Stimulated activated CD4-positive, alpha-beta T cell treated with anti-CD3 and anti-CD28 coated beads, TNF-alpha, amount 100 ng/mL, for 48 hours (primary cell): Measurements from ENCODE around the gene SENP3.
A peak's percentile ranks its signal among the peaks of the same experiment; 100 is the strongest.

Experiments used
- DNase-seq, 3 donors: peaks; one replicate each; pipeline ENCODE4 v3.0.0-alpha.2; 2020; ENCODE audit warnings: low read depth in 3 of 3

The SENP3 gene

DNA sequence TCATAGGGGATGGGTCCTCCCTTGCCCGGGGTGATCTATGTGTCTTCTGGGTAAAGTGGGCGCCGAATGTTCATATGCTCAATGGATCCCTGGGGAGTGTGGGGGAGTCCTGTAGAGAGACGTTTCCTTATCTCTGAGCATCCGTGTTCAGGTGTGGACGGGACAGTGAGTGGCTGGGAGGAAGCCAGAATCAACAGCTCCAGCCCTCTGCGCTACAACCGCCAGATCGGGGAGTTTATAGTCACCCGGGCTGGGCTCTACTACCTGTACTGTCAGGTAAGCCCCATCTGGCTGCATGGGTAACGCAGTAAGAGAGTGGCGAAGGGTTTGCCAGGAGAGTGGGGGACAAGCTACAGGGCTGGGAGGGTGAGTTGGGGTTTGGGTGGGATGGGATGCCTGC is 5.1 kb upstream of the SENP3 start:
- no peak for DNase-seq

DNA sequence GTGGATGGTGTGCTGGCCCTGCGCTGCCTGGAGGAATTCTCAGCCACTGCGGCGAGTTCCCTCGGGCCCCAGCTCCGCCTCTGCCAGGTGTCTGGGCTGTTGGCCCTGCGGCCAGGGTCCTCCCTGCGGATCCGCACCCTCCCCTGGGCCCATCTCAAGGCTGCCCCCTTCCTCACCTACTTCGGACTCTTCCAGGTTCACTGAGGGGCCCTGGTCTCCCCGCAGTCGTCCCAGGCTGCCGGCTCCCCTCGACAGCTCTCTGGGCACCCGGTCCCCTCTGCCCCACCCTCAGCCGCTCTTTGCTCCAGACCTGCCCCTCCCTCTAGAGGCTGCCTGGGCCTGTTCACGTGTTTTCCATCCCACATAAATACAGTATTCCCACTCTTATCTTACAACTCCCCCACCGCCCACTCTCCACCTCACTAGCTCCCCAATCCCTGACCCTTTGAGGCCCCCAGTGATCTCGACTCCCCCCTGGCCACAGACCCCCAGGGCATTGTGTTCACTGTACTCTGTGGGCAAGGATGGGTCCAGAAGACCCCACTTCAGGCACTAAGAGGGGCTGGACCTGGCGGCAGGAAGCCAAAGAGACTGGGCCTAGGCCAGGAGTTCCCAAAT is 4.5 kb upstream of the SENP3 start:
- no peak for DNase-seq

DNA sequence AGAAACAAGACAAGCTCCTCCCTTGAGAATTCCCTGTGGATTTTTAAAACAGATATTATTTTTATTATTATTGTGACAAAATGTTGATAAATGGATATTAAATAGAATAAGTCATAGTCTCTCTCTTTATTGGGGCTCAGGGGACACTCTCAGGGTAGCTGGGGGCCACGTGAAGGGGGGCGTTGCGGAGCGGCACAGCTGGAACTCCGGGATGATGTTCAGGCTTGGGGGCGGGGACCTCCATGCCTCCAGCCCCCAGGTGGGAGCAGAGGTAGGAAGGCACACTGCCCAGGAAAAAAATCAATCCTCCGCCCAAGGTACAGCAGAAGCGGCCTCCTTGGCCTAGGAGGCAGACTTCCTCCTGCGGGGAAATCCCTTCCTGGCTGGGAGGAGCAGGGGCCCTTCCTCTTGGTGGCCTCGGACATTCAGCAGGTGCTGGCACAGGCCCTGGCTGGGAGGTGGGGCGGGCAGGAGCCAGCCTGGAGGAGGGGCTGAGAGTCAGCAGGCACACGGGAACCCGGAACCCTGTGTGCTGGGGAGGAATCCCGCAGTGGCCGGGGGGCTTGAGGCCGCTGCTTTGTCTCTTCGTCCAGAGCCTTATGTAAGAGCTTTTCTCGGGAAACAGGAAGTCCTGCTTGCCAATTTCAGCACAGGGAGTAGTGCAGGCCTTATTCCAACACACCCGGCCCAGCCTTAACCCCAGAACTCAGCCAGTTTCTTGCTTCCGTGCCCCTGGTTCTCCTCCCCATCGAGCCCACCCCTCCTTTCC is 3.8 kb upstream of the SENP3 start:
- no peak for DNase-seq

DNA sequence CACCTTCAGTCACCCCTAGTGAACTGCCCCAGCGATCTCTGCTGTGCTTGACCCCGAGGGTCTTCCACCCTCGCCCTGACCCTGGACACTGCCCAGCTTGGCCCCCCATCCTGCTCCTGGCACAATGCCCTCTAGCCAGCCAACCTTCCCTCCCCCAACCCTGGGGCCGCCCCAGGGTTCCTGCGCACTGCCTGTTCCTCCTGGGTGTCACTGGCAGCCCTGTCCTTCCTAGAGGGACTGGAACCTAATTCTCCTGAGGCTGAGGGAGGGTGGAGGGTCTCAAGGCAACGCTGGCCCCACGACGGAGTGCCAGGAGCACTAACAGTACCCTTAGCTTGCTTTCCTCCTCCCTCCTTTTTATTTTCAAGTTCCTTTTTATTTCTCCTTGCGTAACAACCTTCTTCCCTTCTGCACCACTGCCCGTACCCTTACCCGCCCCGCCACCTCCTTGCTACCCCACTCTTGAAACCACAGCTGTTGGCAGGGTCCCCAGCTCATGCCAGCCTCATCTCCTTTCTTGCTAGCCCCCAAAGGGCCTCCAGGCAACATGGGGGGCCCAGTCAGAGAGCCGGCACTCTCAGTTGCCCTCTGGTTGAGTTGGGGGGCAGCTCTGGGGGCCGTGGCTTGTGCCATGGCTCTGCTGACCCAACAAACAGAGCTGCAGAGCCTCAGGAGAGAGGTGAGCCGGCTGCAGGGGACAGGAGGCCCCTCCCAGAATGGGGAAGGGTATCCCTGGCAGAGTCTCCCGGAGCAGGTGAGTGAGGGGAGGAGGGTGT is 3.0 kb upstream of the SENP3 start, which contains the start of gene TNFSF13:
Gene TNFSF13, plus strand, starts transcription at position 207 of the 776 bp plus-strand sequence. Its CDS starts 290 bp downstream, at position 497.
- no peak for DNase-seq

DNA sequence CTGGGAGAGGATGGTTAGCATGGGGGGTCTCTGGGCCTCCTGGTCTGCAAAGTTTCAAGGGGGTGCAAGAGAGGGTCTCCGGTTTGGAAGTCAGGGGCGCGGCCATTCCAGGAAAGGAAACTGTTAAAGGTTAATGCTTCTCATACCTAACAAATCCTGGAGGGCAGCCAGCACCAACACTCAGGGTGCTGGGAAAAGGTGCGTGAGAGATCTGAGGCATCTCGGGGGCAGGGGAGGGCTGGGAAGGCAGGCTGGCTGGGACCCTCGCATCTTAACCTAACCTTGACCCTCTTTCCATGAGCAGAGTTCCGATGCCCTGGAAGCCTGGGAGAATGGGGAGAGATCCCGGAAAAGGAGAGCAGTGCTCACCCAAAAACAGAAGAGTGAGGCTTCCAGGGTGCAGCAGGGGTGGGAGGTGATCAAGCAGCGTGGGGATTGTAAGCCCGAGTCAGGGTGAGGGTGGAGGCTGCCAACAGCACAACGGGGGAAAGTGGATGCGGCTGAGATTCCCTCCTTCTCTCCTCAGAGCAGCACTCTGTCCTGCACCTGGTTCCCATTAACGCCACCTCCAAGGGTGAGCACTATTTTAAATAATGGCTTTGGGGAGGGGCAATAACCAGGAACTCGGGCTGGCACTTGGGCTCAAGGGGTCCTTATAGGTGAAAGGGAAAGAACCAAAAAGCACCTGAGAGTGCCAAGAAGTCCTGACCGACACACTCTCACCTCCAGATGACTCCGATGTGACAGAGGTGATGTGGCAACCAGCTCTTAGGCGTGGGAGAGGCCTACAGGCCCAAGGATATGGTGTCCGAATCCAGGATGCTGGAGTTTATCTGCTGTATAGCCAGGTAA is 2.2 kb upstream of the SENP3 start:
- no peak for DNase-seq

DNA sequence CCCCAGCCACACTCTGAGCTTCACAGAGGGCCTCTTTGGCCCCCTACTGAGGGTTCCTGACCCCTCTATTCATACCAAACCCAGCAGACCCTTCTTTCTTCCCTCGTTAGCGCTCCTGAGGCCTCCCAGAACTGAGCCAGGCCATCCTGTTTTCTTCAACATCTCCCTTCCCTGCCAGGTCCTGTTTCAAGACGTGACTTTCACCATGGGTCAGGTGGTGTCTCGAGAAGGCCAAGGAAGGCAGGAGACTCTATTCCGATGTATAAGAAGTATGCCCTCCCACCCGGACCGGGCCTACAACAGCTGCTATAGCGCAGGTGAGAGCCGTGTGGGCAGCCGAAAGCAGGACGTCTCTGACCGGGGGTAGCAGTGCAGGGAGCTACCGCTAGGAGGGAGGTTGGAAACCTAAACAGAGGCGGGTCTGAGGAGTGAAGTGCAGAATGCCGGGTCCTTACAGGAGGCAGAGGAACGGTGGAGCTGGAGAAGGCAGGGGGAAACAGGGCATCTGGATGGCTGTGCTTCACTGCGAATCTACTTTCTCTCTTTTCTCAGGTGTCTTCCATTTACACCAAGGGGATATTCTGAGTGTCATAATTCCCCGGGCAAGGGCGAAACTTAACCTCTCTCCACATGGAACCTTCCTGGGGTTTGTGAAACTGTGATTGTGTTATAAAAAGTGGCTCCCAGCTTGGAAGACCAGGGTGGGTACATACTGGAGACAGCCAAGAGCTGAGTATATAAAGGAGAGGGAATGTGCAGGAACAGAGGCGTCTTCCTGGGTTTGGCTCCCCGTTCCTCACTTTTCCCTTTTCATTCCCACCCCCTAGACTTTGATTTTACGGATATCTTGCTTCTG is 1.3 kb upstream of the SENP3 start:
- peak; percentile 51 to 61 (median 52) for DNase-seq

DNA sequence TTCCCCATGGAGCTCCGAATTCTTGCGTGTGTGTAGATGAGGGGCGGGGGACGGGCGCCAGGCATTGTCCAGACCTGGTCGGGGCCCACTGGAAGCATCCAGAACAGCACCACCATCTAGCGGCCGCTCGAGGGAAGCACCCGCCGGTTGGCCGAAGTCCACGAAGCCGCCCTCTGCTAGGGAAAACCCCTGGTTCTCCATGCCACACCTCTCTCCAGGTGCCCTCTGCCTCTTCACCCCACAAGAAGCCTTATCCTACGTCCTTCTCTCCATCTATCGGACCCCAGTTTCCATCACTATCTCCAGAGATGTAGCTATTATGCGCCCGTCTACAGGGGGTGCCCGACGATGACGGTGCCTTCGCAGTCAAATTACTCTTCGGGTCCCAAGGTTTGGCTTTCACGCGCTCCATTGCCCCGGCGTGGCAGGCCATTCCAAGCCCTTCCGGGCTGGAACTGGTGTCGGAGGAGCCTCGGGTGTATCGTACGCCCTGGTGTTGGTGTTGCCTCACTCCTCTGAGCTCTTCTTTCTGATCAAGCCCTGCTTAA is 617 bp upstream of the SENP3 start:
- DNase-seq, result peak; percentile 75 to 83 (median 77)

DNA sequence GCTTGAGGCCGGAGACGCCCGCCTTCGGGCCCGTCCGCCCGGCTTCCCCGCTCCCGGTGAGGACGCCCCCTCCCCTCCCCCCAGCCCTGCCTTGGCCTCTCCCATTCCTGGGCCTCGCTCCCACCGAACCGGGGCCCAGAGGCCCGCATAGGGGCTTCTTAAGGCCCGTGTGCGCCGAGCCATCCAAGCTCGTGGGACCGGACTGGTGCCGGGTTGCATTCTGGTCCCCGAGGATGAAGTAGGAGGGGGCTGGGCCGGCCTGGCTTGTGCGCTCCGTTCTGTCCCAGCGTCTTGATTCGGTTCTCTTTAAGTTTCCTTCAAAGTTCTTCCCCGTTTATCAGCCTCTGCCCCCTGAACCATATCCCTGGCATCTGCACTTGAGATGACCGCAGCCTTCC is 488 bp downstream of the SENP3 start:
- DNase-seq, result no peak

DNA sequence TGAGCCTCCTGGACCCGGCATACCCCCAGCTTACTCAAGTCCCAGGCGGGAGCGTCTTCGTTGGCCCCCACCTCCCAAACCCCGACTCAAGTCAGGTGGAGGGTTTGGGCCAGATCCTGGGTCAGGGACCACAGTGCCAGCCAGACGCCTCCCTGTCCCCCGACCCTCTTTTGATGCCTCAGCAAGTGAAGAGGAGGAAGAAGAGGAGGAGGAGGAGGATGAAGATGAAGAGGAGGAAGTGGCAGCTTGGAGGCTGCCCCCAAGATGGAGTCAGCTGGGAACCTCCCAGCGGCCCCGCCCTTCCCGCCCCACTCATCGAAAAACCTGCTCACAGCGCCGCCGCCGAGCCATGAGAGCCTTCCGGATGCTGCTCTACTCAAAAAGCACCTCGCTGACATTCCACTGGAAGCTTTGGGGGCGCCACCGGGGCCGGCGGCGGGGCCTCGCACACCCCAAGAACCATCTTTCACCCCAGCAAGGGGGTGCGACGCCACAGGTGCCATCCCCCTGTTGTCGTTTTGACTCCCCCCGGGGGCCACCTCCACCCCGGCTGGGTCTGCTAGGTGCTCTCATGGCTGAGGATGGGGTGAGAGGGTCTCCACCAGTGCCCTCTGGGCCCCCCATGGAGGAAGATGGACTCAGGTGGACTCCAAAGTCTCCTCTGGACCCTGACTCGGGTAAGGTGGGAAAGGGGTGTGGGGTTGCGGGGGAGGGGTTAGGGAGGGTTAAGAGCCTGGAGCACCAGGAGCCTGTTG is 1.6 kb downstream of the SENP3 start:
- no peak for DNase-seq

DNA sequence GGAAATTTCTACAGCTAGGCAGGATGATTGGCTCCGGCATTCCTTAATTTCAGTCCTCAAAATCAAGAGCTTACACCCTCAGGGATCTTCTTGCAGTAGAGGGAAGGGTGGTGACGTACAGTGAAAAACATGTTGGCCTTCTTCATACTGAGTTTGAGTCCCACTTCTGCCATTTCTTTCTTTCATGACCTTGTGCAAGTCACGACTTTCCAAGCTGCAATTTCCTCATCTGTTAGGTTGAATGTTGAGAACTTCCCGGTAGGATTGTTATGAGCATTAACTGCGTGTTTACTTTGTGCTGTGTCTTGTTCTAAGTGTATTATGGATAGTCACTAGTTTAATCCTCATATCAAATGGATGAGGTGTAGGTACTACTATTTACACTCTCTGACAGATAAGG is 7.9 kb downstream of the SENP3 start:
- no peak for DNase-seq

DNA sequence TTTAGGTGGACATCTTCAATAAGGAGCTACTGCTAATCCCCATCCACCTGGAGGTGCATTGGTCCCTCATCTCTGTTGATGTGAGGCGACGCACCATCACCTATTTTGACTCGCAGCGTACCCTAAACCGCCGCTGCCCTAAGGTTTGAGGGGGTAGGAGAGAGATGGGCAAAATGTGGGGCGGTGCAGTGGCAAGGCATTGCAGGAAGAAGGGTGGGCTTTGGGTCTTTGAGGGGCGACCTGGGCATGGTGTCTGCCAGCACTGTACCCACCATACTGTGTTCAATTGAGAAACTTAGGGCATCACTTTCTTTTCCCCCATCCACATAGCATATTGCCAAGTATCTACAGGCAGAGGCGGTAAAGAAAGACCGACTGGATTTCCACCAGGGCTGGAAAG is 8.6 kb downstream of the SENP3 start:
- DNase-seq, result no peak

DNA sequence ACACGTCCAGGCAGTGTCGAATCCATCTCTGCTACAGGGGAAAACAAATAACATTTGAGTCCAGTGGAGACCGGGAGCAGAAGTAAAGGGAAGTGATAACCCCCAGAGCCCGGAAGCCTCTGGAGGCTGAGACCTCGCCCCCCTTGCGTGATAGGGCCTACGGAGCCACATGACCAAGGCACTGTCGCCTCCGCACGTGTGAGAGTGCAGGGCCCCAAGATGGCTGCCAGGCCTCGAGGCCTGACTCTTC is 10.5 kb downstream of the SENP3 start:
- peak in 1 of 3 donors; percentile 96 for DNase-seq

DNA sequence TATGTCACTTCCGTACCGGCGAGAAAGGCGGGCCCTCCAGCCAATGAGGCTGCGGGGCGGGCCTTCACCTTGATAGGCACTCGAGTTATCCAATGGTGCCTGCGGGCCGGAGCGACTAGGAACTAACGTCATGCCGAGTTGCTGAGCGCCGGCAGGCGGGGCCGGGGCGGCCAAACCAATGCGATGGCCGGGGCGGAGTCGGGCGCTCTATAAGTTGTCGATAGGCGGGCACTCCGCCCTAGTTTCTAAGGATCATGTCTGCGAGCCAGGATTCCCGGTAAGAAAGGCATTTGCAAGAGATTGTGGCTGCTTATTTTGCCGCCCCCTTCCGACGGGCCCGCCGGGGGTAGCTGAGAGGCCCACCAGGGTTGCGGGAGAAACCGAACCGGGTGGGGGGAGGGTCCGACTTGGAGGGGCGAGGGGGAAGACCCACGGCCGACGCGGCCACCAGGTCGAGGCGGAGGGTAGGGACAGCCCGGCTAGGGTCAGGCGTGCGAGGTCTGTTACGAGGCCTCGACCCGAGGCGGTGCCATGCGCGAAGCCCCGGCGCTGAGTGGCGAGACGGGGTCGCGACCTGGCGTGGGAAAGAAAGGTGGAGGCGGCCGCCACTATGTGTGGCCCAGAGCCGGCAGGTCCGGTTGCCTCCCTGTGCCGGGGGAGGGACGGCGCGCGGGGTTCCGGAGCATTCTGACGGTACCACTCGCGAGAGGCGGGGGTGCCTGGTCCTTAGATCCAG is 11.0 kb downstream of the SENP3 start:
- peak in 2 of 3 donors; percentile 99 to 100 for DNase-seq

DNA sequence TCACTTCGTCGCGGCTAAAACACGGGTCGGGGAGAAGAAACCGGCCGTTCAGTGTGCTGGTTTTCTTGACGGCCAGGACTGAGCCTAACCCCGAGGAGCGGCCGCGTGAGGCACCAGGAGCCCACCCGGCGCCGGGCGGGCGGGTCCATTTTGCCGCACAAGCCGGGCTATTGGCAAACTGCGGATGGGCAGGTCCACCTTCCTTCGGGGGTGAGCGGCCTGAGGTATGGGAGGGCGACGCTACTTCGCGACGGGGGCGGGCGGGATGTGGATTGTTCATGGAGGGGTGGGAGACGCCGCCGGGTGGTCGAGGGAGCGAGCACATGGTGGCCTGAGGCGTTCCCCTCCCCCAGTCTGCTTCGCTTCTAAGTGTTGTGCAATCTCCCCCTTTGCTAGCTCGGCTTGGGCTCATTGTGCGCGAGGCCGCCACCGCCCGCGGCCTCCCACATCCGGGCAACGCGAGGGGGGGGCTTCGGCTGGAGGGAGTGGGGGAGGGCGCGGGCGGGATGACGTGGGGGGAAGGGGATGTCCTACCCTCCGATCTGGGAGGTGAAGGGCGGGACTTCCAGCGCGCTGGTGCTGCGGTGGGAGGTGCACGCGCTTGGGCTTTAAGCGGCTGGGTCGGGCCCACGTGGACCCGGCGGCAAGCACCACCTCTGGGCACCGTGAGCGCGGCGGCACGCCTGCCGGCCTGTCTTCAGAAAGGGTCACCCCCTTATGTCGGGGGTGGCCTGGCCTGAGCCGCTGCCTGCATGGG is 11.8 kb downstream of the SENP3 start:
- DNase-seq, result peak; percentile 80 to 86 (median 83)

DNA sequence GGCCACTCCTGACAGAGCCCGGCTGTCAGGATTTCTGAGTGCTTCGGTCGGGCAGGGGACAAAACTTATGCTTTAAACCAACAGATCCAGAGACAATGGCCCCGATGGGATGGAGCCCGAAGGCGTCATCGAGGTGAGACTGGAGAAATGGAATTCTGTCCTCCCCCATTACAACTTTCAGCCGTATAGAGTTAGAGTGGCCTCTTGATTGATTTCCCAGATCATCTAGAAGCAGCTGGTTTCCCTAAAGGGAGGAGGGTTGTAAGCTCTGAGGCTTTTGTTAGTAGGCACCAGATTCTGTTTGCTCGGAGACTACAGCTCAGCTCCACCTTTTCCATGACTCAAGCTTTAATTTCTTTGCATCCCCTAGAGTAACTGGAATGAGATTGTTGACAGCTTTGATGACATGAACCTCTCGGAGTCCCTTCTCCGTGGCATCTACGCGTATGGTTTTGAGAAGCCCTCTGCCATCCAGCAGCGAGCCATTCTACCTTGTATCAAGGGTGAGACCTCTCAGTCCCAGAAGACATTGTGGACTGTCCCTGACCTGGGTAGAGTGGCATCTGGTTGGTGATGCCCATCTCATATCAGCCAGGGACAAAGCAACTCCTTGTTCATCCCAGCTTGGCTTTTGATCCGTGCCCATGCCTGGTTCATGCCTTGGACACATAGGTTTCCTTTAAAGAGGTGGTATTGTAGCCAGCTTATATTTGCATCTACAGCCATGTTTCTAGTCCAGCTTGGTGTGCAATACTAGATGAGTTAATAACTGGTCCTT is 12.6 kb downstream of the SENP3 start:
- no peak for DNase-seq

DNA sequence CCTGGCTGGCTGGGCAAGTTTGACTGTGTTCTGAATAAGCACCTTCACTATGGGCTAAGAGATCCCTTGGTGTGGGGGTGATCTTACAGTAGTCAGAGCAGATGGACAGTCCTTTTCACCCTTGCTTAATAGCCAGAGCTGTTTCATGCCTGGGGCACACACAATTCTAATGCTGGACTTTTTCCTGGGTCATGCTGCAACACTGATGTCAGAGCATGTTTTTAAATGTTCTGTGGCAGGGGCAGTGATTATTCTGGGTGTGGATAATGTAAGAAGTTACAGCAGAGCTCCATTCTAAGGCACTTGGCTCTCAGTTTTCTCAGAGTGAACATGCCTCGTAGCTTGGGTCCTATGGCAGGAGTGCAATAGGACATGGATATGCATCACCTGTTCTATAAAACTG is 13.8 kb downstream of the SENP3 start:
- no peak for DNase-seq

DNA sequence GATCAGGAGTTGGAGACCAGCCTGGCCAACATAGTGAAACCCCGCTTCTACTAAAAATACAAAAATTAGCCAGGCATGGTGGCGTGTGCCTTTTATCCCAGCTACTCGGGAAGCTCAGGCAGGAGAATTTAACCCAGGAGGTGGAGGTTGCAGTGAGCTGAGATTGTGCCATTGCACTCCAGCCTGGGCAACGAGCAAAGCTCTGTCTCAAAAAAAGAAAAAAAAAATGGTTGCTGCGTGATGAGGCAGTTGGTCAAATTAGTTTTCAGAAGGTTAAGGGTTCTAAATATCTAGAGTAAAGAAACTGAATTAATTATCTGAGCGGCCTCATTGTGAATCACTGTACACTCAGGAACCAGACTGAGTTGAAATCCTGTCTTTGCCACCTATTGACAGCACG is 14.2 kb downstream of the SENP3 start:
- no peak for DNase-seq

DNA sequence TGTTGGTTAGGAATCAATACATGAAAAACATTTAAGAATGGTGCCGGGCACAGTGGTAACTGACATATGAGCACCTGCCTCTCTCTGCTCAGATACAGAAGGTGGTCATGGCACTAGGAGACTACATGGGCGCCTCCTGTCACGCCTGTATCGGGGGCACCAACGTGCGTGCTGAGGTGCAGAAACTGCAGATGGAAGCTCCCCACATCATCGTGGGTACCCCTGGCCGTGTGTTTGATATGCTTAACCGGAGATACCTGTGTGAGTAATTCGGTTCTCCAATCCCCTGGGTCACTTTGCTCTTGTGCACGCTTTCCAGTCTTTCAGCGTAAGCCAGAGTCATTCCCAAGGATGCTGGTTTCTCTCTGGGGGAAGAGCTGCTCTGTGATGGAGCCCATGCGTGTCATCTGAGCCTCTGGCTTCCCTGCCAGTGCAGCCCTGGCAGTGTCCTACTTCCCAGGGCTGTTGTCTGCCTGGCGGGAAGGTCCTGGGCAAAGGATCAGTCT is 14.8 kb downstream of the SENP3 start:
- no peak for DNase-seq
